NCI-H2227 (cell line): Measurements from ENCODE around the gene POLA1.

Experiments used
- DNase-seq: peaks from one replicate; lab custom pipeline; 2025; ENCODE audit not compliant: unreplicated experiment; lab: John Stamatoyannopoulos, UW

The POLA1 gene

GRCh38 chrX:24694825-24695224 lies 1.1 kb downstream of the POLA1 start:
- DNase-seq = no peak

GRCh38 chrX:24696294-24696693 lies 2.6 kb downstream of the POLA1 start:
- no peak for DNase-seq

GRCh38 chrX:24702362-24703184 lies 8.9 kb downstream of the POLA1 start:
- DNase-seq = no peak

- no peak for DNase-seq
Measured at GRCh38 chrX:24703185-24703494, 9.4 kb downstream of the POLA1 start.

- DNase-seq = no peak
Measured at GRCh38 chrX:24718771-24719170, 25.1 kb downstream of the POLA1 start.

GRCh38 chrX:24720036-24720435 lies 26.3 kb downstream of the POLA1 start:
- DNase-seq = no peak

- DNase-seq = no peak
Measured at GRCh38 chrX:24728530-24728929, 34.8 kb downstream of the POLA1 start.

- no peak for DNase-seq
Measured at GRCh38 chrX:24732766-24733500, 39.2 kb downstream of the POLA1 start.

- no peak for DNase-seq
Measured at GRCh38 chrX:24741330-24741729, 47.6 kb downstream of the POLA1 start.

- DNase-seq = no peak
Measured at GRCh38 chrX:24748196-24748595, 54.5 kb downstream of the POLA1 start.

- DNase-seq = no peak
Measured at GRCh38 chrX:24759786-24760185, 66.1 kb downstream of the POLA1 start.

- DNase-seq = no peak
Measured at GRCh38 chrX:24760363-24761000, 66.8 kb downstream of the POLA1 start.

- DNase-seq = no peak
Measured at GRCh38 chrX:24761306-24761705, 67.6 kb downstream of the POLA1 start.

- DNase-seq = no peak
Measured at GRCh38 chrX:24763989-24764388, 70.3 kb downstream of the POLA1 start.

- DNase-seq = no peak
Measured at GRCh38 chrX:24767557-24767956, 73.8 kb downstream of the POLA1 start.

GRCh38 chrX:24768556-24768955 lies 74.8 kb downstream of the POLA1 start:
- no peak for DNase-seq

- DNase-seq = no peak
Measured at GRCh38 chrX:24774650-24775049, 80.9 kb downstream of the POLA1 start.

GRCh38 chrX:24775891-24776290 lies 82.2 kb downstream of the POLA1 start:
- DNase-seq = no peak

- DNase-seq = no peak
Measured at GRCh38 chrX:24777660-24778059, 83.9 kb downstream of the POLA1 start.

- DNase-seq = no peak
Measured at GRCh38 chrX:24782011-24782410, 88.3 kb downstream of the POLA1 start.

GRCh38 chrX:24789047-24789446 lies 95.3 kb downstream of the POLA1 start:
- DNase-seq = no peak

GRCh38 chrX:24790166-24790565 lies 96.4 kb downstream of the POLA1 start:
- DNase-seq = no peak
